ENCODE results near the gene PWWP2B. TPM values are rescaled to one million over a fixed set of nuclear protein-coding genes. Genes with fewer than 3 reads are reported as not detected.

The PWWP2B gene
- total RNA-seq, 1 experiment from 2014 or later = 19.3 TPM

DNA sequence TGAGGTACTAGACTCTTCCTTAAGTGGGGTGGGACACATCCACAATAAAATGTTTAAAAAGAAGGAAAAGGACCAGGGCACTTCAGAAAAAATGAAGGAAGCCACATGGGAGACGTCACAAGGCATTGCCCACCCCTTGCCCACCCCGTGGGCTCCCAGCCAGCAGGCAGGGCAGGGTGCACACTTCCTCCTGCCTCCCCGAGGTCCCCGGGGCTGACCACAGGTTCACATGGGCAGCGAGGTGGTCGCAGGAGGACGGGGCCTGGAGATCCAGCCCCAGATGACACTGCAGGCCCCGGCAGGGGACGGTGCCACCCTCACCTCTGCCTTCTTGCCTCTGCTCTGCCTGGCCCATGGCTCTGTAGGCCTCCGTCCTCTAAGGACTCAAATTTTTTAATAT lies 45.6 kb downstream of the PWWP2B start:
- BruUV-seq (replicated peaks) = no TSS peak
- no peaks in the 10 kb centered on the region for H3K9me3 Mint-ChIP-seq (ENCODE audit: unreplicated experiment)
- intact Hi-C loops (cut with micrococcal nuclease; ENCODE audit: unreplicated experiment) = no loop called here
- H3K4me1 ChIP-seq = peaks cover 15% of the 10 kb centered on the region
- no peak overlapping the region for H3K4me3 Mint-ChIP-seq (ENCODE audit: unreplicated experiment)
- H3K9me3 ChIP-seq = no peaks in the 10 kb centered on the region
- TF ChIP-seq, protein P1, sequence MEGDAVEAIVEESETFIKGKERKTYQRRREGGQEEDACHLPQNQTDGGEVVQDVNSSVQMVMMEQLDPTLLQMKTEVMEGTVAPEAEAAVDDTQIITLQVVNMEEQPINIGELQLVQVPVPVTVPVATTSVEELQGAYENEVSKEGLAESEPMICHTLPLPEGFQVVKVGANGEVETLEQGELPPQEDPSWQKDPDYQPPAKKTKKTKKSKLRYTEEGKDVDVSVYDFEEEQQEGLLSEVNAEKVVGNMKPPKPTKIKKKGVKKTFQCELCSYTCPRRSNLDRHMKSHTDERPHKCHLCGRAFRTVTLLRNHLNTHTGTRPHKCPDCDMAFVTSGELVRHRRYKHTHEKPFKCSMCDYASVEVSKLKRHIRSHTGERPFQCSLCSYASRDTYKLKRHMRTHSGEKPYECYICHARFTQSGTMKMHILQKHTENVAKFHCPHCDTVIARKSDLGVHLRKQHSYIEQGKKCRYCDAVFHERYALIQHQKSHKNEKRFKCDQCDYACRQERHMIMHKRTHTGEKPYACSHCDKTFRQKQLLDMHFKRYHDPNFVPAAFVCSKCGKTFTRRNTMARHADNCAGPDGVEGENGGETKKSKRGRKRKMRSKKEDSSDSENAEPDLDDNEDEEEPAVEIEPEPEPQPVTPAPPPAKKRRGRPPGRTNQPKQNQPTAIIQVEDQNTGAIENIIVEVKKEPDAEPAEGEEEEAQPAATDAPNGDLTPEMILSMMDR (IDR thresholded peaks at IDR 0.05; ENCODE audit: insufficient read depth in 1 of 2, low read depth in 1 of 2, low read length in 1 of 2, severe bottlenecking in 1 of 2, unreplicated experiment in 1 of 2) = no peak
- H3K4me3 ChIP-seq (ENCODE audit: low read depth, low read length) = no peak overlapping the region
- ChIA-PET CTCF (no interaction called here), POLR2A (no interaction called here)
- H3K27me3 ChIP-seq (replicated peaks; ENCODE audit: control insufficient read depth, insufficient read depth, low read length) = no peaks in the 10 kb centered on the region
- no peaks in the 10 kb centered on the region for H3K36me3 ChIP-seq (ENCODE audit: control insufficient read depth, insufficient read depth, low read length)
- no peak overlapping the region for H3K27ac Mint-ChIP-seq (ENCODE audit: unreplicated experiment)
- peaks cover 4% of the 10 kb centered on the region for H3K4me1 Mint-ChIP-seq (ENCODE audit: low read depth, unreplicated experiment)
- no peak for DNase-seq
- peaks cover 4% of the 10 kb centered on the region for H3K36me3 Mint-ChIP-seq (ENCODE audit: insufficient read depth, unreplicated experiment)
- no peaks in the 10 kb centered on the region for H3K27me3 Mint-ChIP-seq (ENCODE audit: insufficient read depth, unreplicated experiment)

DNA sequence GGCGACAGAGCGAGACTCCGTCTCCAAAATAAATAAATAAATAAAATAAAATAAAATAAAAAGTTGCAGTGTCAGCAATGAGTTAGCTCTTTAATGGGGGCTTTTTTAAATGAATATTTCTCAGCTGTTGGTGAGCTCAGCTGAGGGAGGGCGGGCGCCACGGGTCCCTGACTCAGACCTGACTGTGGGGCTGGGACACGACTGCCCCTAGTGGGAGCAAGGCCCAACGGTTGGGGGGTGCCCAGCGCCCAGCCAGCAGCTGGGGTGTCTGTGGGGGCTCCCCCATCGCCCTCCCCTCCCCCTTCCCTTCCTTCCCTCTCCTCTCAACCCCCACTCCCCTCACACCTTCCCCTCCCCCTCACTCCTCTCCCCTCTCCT lies 46.6 kb downstream of the PWWP2B start:
- Mint-ChIP-seq H3K27ac (ENCODE audit: unreplicated experiment) (no peak overlapping the region), H3K27me3 (ENCODE audit: insufficient read depth, unreplicated experiment) (no peaks in the 10 kb centered on the region), H3K36me3 (ENCODE audit: insufficient read depth, unreplicated experiment) (peaks cover 4% of the 10 kb centered on the region), H3K4me3 (ENCODE audit: unreplicated experiment) (no peak overlapping the region), H3K9me3 (ENCODE audit: unreplicated experiment) (no peaks in the 10 kb centered on the region), H3K4me1 (ENCODE audit: low read depth, unreplicated experiment) (peaks cover 7% of the 10 kb centered on the region)
- no TSS peak for BruUV-seq (replicated peaks)
- DNase-seq = no peak
- Histone ChIP-seq H3K27me3 (replicated peaks; ENCODE audit: control insufficient read depth, insufficient read depth, low read length) (no peaks in the 10 kb centered on the region), H3K4me3 (ENCODE audit: low read depth, low read length) (no peak overlapping the region), H3K9me3 (no peaks in the 10 kb centered on the region), H3K4me1 (peaks cover 22% of the 10 kb centered on the region), H3K36me3 (ENCODE audit: control insufficient read depth, insufficient read depth, low read length) (no peaks in the 10 kb centered on the region)
- POLR2A ChIA-PET = no interaction called here
- CTCF ChIA-PET = interaction anchor here (0.8 kb wide), 1 partner anchor 23 kb away, joined by 3 read pairs; no protein-coding TSS in a partner anchor
- TF ChIP-seq, protein P1 (IDR thresholded peaks at IDR 0.05; ENCODE audit: insufficient read depth in 1 of 2, low read depth in 1 of 2, low read length in 1 of 2, severe bottlenecking in 1 of 2, unreplicated experiment in 1 of 2) = no peak
- intact Hi-C loops (cut with micrococcal nuclease; ENCODE audit: unreplicated experiment) = no loop called here

DNA sequence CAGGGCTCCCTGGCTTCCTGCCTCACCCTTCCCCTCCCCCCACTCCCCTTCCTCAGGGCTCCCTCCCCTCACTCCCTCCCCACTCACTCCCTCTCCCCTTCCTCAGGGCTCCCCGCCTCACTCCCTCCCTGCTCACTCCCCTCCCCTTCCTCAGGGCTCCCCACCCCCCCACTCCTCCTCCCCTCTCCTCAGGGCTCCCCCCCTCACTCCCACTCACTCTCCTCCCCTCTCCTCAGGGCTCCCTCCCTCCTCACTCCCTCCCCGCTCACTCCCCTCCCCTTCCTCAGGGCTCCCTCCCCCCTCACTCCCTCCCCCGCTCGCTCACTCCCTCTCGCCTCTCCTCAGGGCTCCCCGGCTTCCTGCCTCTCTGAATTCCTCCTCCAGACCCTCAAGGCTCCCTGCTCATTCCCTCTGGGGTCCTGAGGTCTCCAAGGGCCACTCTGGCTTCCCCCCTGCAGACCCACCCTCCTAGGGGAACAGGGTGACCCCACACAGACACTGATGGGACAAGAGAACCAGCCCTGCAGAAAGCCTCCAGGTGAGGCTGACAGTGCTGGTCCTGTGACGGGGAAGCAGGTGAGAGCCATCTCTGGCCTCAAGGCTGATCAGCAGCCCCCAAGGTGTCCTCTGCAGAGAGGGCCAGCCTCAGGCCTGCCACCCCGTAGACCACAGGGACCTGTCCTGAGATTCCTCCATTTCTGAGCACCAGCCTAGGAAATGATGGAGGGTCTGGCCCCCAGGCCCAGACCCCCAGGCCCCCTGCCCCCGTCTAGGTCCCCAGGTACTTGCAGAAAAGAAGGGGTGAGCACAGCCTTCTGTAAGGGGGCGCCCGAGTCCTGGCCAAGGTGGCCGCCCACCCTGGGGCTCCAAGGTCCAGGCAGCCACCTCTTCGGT lies 47.2 kb downstream of the PWWP2B start:
- H3K4me3 ChIP-seq (ENCODE audit: low read depth, low read length) = no peak overlapping the region
- CTCF ChIA-PET = no interaction called here
- H3K27me3 Mint-ChIP-seq (ENCODE audit: insufficient read depth, unreplicated experiment) = no peaks in the 10 kb centered on the region
- no peak for DNase-seq
- peaks cover 4% of the 10 kb centered on the region for H3K36me3 Mint-ChIP-seq (ENCODE audit: insufficient read depth, unreplicated experiment)
- no peak overlapping the region for H3K4me3 Mint-ChIP-seq (ENCODE audit: unreplicated experiment)
- POLR2A ChIA-PET = no interaction called here
- H3K4me1 Mint-ChIP-seq (ENCODE audit: low read depth, unreplicated experiment) = peaks cover 7% of the 10 kb centered on the region
- H3K27me3 ChIP-seq (replicated peaks; ENCODE audit: control insufficient read depth, insufficient read depth, low read length) = no peaks in the 10 kb centered on the region
- H3K4me1 ChIP-seq = peaks cover 22% of the 10 kb centered on the region
- BruUV-seq (replicated peaks) = no TSS peak
- intact Hi-C loops (cut with micrococcal nuclease; ENCODE audit: unreplicated experiment) = no loop called here
- no peak overlapping the region for H3K27ac Mint-ChIP-seq (ENCODE audit: unreplicated experiment)
- TF ChIP-seq, protein P1 (IDR thresholded peaks at IDR 0.05; ENCODE audit: insufficient read depth in 1 of 2, low read depth in 1 of 2, low read length in 1 of 2, severe bottlenecking in 1 of 2, unreplicated experiment in 1 of 2) = no peak
- no peaks in the 10 kb centered on the region for H3K9me3 ChIP-seq
- H3K36me3 ChIP-seq (ENCODE audit: control insufficient read depth, insufficient read depth, low read length) = no peaks in the 10 kb centered on the region
- H3K9me3 Mint-ChIP-seq (ENCODE audit: unreplicated experiment) = no peaks in the 10 kb centered on the region
